ENCODE data around the gene CWC15.
"Not testable (repeated sequence)": the region's sequence is repeated elsewhere in the genome, so short reads cannot be mapped to it uniquely, and the experiment has no call there.

Gene CWC15

GRCh38 chr11:94973099-94973968 lies at the start of gene CWC15, which contains the start of gene KDM4D:
TSS of gene CWC15 (minus strand) at chr11:94973556. CDS start at chr11:94972185, 1,371 bp downstream.
TSS of gene KDM4D (plus strand) at chr11:94973709. CDS start at chr11:94997373, 23,664 bp downstream.
- DNase-seq: peak; percentile 91

- not testable (repeated sequence) for DNase-seq
Measured at GRCh38 chr11:95021468-95021867, 48.1 kb upstream of the CWC15 start.

- no peak for DNase-seq
Measured at GRCh38 chr11:95016139-95016538, 42.8 kb upstream of the CWC15 start.

- no peak for DNase-seq
Measured at GRCh38 chr11:95014184-95014821, 40.9 kb upstream of the CWC15 start.

GRCh38 chr11:95011376-95011775 lies 38.0 kb upstream of the CWC15 start:
- no peak for DNase-seq

GRCh38 chr11:95005642-95006041 lies 32.3 kb upstream of the CWC15 start:
- DNase-seq: no peak

GRCh38 chr11:95003716-95004115 lies 30.4 kb upstream of the CWC15 start:
- DNase-seq: no peak

- DNase-seq: no peak
Measured at GRCh38 chr11:94998285-94998684, 24.9 kb upstream of the CWC15 start.

GRCh38 chr11:94997437-94997836 lies 24.1 kb upstream of the CWC15 start:
- DNase-seq: no peak

GRCh38 chr11:94993400-94993943 lies 20.1 kb upstream of the CWC15 start:
- DNase-seq: no peak

- no peak for DNase-seq
Measured at GRCh38 chr11:94988748-94989147, 15.4 kb upstream of the CWC15 start.

- DNase-seq: no peak
Measured at GRCh38 chr11:94987378-94987777, 14.0 kb upstream of the CWC15 start.

GRCh38 chr11:94975599-94975998 lies 2.2 kb upstream of the CWC15 start:
- no peak for DNase-seq

- DNase-seq: no peak
Measured at GRCh38 chr11:94974178-94974577, 822 bp upstream of the CWC15 start.

GRCh38 chr11:94972700-94973098 lies 657 bp downstream of the CWC15 start:
- no peak for DNase-seq

GRCh38 chr11:94968334-94968958 lies 4.9 kb downstream of the CWC15 start:
- DNase-seq: no peak

GRCh38 chr11:94964934-94965333 lies 8.4 kb downstream of the CWC15 start:
- DNase-seq: no peak

GRCh38 chr11:94961255-94961654 lies 12.1 kb downstream of the CWC15 start:
- DNase-seq: no peak

- no peak for DNase-seq
Measured at GRCh38 chr11:94960488-94960887, 12.9 kb downstream of the CWC15 start.

GRCh38 chr11:94959179-94959578 lies 14.2 kb downstream of the CWC15 start:
- no peak for DNase-seq

GRCh38 chr11:94958121-94958696 lies 15.1 kb downstream of the CWC15 start:
- no peak for DNase-seq

- DNase-seq: no peak
Measured at GRCh38 chr11:94956963-94957362, 16.4 kb downstream of the CWC15 start.

GRCh38 chr11:94954753-94955152 lies 18.6 kb downstream of the CWC15 start:
- DNase-seq: no peak

Measured in NCI-H2171 (cell line).